A673 (cell line): ENCODE data around the gene CUX1. TPM values are rescaled to one million over a fixed set of nuclear protein-coding genes. Genes with fewer than 3 reads are reported as not detected.

ENCODE experiments used
- BruUV-seq: library from RNA; stranded (reverse); fragments of 400-500 nt; replicated peaks from 2 replicates; lab custom pipeline; 2021; lab: Mats Ljungman, UMichigan
- CTCF ChIA-PET: fragments of 300-600 bp; sonication (Branson Sonifier 250); formaldehyde crosslinking; loops from one replicate; lab custom pipeline; 2022; ENCODE audit warnings: antibody characterized with exemption; lab: Charles Lee
- POLR2A ChIA-PET: fragments of 300-600 bp; sonication (Branson Sonifier 250); formaldehyde crosslinking; loops from one replicate; lab custom pipeline; 2022; ENCODE audit warnings: antibody characterized with exemption; ENCODE audit not compliant: low non-redundant PET; lab: Charles Lee
- DNase-seq: peaks from one replicate; pipeline ENCODE4 v3.0.0-alpha.2; 2015; ENCODE audit warnings: low spot score
- H3K27ac ChIP-seq: fragments of 200-600 bp; sonication (generic); 2 replicates; pipeline ENCODE4 v1.5.1; 2016; ENCODE audit warnings: mixed run types, low read depth, mild to moderate bottlenecking, mixed read lengths, antibody characterized with exemption, low read length; ENCODE audit not compliant: poor library complexity, severe bottlenecking
- H3K27me3 ChIP-seq: fragments of 200-600 bp; sonication (generic); replicated peaks from 2 replicates; pipeline ENCODE4 v1.6.1; 2017; ENCODE audit warnings: mixed run types, low read depth, mild to moderate bottlenecking, mixed read lengths, antibody characterized with exemption, low read length; ENCODE audit not compliant: insufficient read depth, poor library complexity
- H3K36me3 ChIP-seq: fragments of 200-600 bp; sonication (generic); 2 replicates; pipeline ENCODE4 v1.6.1; 2016; ENCODE audit warnings: mixed run types, mild to moderate bottlenecking, mixed read lengths, antibody characterized with exemption, low read length; ENCODE audit not compliant: insufficient read depth, poor library complexity, severe bottlenecking
- H3K4me1 ChIP-seq: fragments of 200-600 bp; sonication (generic); 2 replicates; pipeline ENCODE4 v1.6.1; 2017; ENCODE audit warnings: mixed run types, mild to moderate bottlenecking, mixed read lengths, antibody characterized with exemption, low read length; ENCODE audit not compliant: insufficient read depth, poor library complexity, severe bottlenecking
- H3K4me3 ChIP-seq: fragments of 200-600 bp; sonication (generic); 2 replicates; pipeline ENCODE4 v1.5.1; 2016; ENCODE audit warnings: low read depth, mixed run types, mild to moderate bottlenecking, mixed read lengths, low read length; ENCODE audit not compliant: poor library complexity, severe bottlenecking
- H3K9me3 ChIP-seq: fragments of 200-600 bp; sonication (generic); 2 replicates; pipeline ENCODE4 v1.6.1; 2016; ENCODE audit warnings: mixed run types, low read depth, mild to moderate bottlenecking, mixed read lengths, antibody characterized with exemption, low read length; ENCODE audit not compliant: poor library complexity, severe bottlenecking
- CTCF ChIP-seq: fragments of 300-800, 200-600 bp; sonication (generic); conservative IDR thresholded peaks from 2 replicates; pipeline ENCODE4 v1.5.1; 2017; ENCODE audit warnings: low read depth, mild to moderate bottlenecking, antibody characterized with exemption, low read length, moderate library complexity, mixed read lengths
- EZH2 ChIP-seq: fragments of 200-600 bp; sonication (generic); IDR thresholded peaks from 2 replicates; pipeline ENCODE4 v1.6.1; 2017; ENCODE audit warnings: borderline replicate concordance, low read depth, mild to moderate bottlenecking, mixed read lengths, antibody characterized with exemption, low read length; ENCODE audit not compliant: poor library complexity, severe bottlenecking
- intact Hi-C: fragments of 100-400 bp; cut with micrococcal nuclease; formaldehyde crosslinking; loops from one replicate; pipeline ENCODE4 v1.10.0; 2022; ENCODE audit not compliant: unreplicated experiment
- total RNA-seq: library from RNA; stranded (reverse); gene quantifications from 2 replicates; pipeline ENCODE4 v1.2.3, GENCODE V29; 2021

CUX1 gene
- total RNA-seq, 1 experiment from 2014 or later = 49.4 TPM

- BruUV-seq = no TSS peak
- TF ChIP-seq CTCF = no peak
- TF ChIP-seq EZH2 = no peak
- no peak overlapping the region for H3K27ac ChIP-seq
- H3K36me3 ChIP-seq = no peaks in the 10 kb centered on the region
- no peaks in the 10 kb centered on the region for H3K4me1 ChIP-seq
- CTCF ChIA-PET = interaction anchor here (0.7 kb wide), 1 partner anchor 10 kb away, joined by 10 read pairs; no protein-coding TSS in a partner anchor
- POLR2A ChIA-PET = interaction anchor here (0.6 kb wide), 1 partner anchor 33 kb away, joined by 7 read pairs; no protein-coding TSS in a partner anchor
- no peaks in the 10 kb centered on the region for H3K27me3 ChIP-seq
- intact Hi-C loops = no loop called here
- DNase-seq = no peak
- H3K4me3 ChIP-seq = no peak overlapping the region
- H3K9me3 ChIP-seq = no peaks in the 10 kb centered on the region
These were observed 159.0 kb downstream of the CUX1 start for GRCh38 chr7:101976411-101976810.

DNA sequence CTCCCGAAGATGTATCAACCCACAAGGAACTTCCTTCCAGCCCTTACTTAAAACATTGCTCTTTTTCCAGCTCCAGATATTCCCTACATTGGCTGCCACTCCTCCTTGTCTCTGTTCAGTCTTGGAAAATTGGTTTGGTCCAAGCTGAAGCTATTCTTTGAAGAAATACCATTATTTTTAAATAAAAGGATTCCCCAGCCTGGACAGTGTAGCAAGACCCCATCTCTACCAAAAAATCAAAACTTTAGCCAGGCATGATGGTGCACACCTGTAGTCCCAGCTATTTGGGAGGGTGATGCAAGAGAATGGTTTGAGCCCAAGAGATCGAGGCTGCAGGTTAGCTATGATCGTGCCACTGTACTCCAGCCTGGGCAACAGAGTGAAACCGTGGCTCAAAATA is 159.8 kb downstream of the CUX1 start:
- ChIA-PET CTCF (no interaction called here), POLR2A (no interaction called here)
- Histone ChIP-seq H3K27me3 (no peaks in the 10 kb centered on the region), H3K4me3 (no peak overlapping the region), H3K4me1 (no peaks in the 10 kb centered on the region), H3K36me3 (no peaks in the 10 kb centered on the region), H3K27ac (no peak overlapping the region), H3K9me3 (no peaks in the 10 kb centered on the region)
- no peak for TF ChIP-seq CTCF
- no peak for TF ChIP-seq EZH2
- no peak for DNase-seq
- intact Hi-C loops = no loop called here
- no TSS peak for BruUV-seq

GRCh38 chr7:101978683-101979082 is 161.3 kb downstream of the CUX1 start:
- no TSS peak for BruUV-seq
- intact Hi-C loops = no loop called here
- no peak overlapping the region for H3K4me3 ChIP-seq
- CTCF ChIA-PET = no interaction called here
- TF ChIP-seq CTCF = no peak
- TF ChIP-seq EZH2 = no peak
- H3K27me3 ChIP-seq = no peaks in the 10 kb centered on the region
- H3K9me3 ChIP-seq = no peaks in the 10 kb centered on the region
- H3K27ac ChIP-seq = no peak overlapping the region
- POLR2A ChIA-PET = no interaction called here
- DNase-seq = no peak
- no peaks in the 10 kb centered on the region for H3K4me1 ChIP-seq
- H3K36me3 ChIP-seq = no peaks in the 10 kb centered on the region
